ENCODE measurements around the gene KLHL7.

KLHL7 gene

DNA sequence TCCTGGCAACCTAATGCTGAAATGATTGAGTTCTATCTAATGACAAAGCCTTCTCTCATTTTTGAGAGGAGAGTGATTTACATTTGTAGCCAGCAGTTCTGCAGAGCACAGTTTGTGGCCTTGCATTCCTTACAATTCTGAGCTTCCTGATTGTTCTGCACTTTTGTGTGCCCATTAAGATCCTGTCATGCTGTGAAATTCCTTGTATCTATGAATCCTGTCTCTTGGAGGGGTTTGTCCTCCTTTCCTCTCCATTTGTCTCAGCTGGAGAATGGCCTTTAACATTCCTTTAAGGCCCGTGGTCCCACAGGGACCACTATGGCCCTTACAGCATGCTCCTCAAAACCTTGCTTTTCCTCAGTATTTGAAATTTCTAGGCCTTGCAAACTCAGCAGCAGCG, 10.4 kb downstream of the KLHL7 start:
- H3F3A ChIP-seq (ENCODE audit: low read depth): no peaks in the 10 kb centered on the region
- H2AFZ ChIP-seq (ENCODE audit: low read length): no peak overlapping the region
- H3K36me3 ChIP-seq (ENCODE audit: insufficient read depth, low read length): no peaks in the 10 kb centered on the region; the same call in 1 of the 2 replicates
- H4K20me1 ChIP-seq (ENCODE audit: insufficient read depth, low read length, poor library complexity, severe bottlenecking): peaks cover 3% of the 10 kb centered on the region
- H3K27me3 ChIP-seq (ENCODE audit: insufficient read depth, low read length, poor library complexity, severe bottlenecking): no peaks in the 10 kb centered on the region
- H3K79me2 ChIP-seq (ENCODE audit: insufficient read depth, low read length): peaks cover 28% of the 10 kb centered on the region; the same call in 1 of the 2 replicates
- no peaks in the 10 kb centered on the region for H3K9me3 ChIP-seq (ENCODE audit: insufficient read depth, low read depth, low read length)
- H3K9ac ChIP-seq (ENCODE audit: low read depth, low read length, poor library complexity, severe bottlenecking): no peak overlapping the region
- TF ChIP-seq, protein P1, sequence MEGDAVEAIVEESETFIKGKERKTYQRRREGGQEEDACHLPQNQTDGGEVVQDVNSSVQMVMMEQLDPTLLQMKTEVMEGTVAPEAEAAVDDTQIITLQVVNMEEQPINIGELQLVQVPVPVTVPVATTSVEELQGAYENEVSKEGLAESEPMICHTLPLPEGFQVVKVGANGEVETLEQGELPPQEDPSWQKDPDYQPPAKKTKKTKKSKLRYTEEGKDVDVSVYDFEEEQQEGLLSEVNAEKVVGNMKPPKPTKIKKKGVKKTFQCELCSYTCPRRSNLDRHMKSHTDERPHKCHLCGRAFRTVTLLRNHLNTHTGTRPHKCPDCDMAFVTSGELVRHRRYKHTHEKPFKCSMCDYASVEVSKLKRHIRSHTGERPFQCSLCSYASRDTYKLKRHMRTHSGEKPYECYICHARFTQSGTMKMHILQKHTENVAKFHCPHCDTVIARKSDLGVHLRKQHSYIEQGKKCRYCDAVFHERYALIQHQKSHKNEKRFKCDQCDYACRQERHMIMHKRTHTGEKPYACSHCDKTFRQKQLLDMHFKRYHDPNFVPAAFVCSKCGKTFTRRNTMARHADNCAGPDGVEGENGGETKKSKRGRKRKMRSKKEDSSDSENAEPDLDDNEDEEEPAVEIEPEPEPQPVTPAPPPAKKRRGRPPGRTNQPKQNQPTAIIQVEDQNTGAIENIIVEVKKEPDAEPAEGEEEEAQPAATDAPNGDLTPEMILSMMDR (conservative IDR thresholded peaks at IDR 0.05; ENCODE audit: low read length): no peak
- no peak for TF ChIP-seq EZH2phosphoT487 (IDR thresholded peaks at IDR 0.05; ENCODE audit: borderline replicate concordance)
- H3K4me3 ChIP-seq (ENCODE audit: low read length, poor library complexity, severe bottlenecking): no peak overlapping the region
- no peaks in the 10 kb centered on the region for H3K9me2 ChIP-seq (replicated peaks; ENCODE audit: low read depth, low read length)
- H3K4me1 ChIP-seq (ENCODE audit: insufficient read depth, low read length, poor library complexity, severe bottlenecking): peaks cover 10% of the 10 kb centered on the region
- no peak overlapping the region for H3K4me2 ChIP-seq (ENCODE audit: low read depth, low read length, poor library complexity, severe bottlenecking)

DNA sequence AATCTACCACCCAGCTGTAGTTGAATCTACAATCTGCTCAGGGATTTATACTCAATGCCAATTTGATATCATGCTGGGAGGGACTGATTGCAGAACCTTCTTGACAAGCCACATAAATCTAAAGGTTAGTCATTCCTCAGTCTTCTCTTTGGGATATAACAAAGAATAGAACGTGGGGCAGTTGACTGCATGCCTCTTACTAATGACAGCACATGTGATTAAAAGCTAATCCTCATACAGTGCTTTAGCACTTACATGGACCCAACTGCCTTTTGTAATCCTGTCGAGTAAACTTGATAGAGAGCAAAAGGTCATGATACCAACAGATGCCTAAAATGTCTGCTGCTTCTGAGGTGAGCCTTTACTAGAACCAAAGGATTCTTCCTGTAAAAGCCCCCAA, 12.3 kb downstream of the KLHL7 start:
- peaks cover 3% of the 10 kb centered on the region for H4K20me1 ChIP-seq (ENCODE audit: insufficient read depth, low read length, poor library complexity, severe bottlenecking)

DNA sequence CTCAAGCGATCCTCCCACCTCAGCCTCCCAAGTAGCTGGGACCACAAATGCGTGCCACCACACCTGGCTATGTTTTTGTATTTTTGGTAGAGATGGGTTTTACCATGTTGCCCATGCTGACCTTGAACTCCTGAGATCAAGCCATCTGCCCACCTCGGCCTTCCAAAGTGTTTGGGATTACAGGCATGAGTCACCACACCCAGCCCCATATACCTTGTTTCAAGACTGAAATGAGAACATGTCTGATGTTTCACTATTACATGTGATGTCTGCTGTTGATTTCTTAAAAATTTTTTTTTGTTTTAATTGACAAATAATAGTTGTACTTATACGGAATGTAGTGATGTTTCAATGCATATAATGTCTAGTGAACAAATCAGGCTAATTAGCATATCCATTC, 14.5 kb downstream of the KLHL7 start:
- TF ChIP-seq EZH2phosphoT487 (IDR thresholded peaks at IDR 0.05; ENCODE audit: borderline replicate concordance): no peak
- TF ChIP-seq, protein P1 (conservative IDR thresholded peaks at IDR 0.05; ENCODE audit: low read length): no peak
- no peaks in the 10 kb centered on the region for H3K9me3 ChIP-seq (ENCODE audit: insufficient read depth, low read depth, low read length)
- no peak overlapping the region for H3K9ac ChIP-seq (ENCODE audit: low read depth, low read length, poor library complexity, severe bottlenecking)

More for the DNA sequence above, 12.3 kb downstream of the KLHL7 start:
- no peaks in the 10 kb centered on the region; the same call in 1 of the 2 replicates for H3K36me3 ChIP-seq (ENCODE audit: insufficient read depth, low read length)
- H3F3A ChIP-seq (ENCODE audit: low read depth): no peaks in the 10 kb centered on the region
- no peak overlapping the region for H3K4me2 ChIP-seq (ENCODE audit: low read depth, low read length, poor library complexity, severe bottlenecking)
- H3K9me3 ChIP-seq (ENCODE audit: insufficient read depth, low read depth, low read length): no peaks in the 10 kb centered on the region
- no peak overlapping the region for H2AFZ ChIP-seq (ENCODE audit: low read length)
- no peak overlapping the region for H3K9ac ChIP-seq (ENCODE audit: low read depth, low read length, poor library complexity, severe bottlenecking)
- peaks cover 24% of the 10 kb centered on the region; the same call in 1 of the 2 replicates for H3K79me2 ChIP-seq (ENCODE audit: insufficient read depth, low read length)
- TF ChIP-seq, protein P1 (conservative IDR thresholded peaks at IDR 0.05; ENCODE audit: low read length): no peak
- TF ChIP-seq EZH2phosphoT487 (IDR thresholded peaks at IDR 0.05; ENCODE audit: borderline replicate concordance): no peak
- H3K27me3 ChIP-seq (ENCODE audit: insufficient read depth, low read length, poor library complexity, severe bottlenecking): no peaks in the 10 kb centered on the region
- no peak overlapping the region for H3K4me3 ChIP-seq (ENCODE audit: low read length, poor library complexity, severe bottlenecking)
- H3K4me1 ChIP-seq (ENCODE audit: insufficient read depth, low read length, poor library complexity, severe bottlenecking): no peaks in the 10 kb centered on the region
- H3K9me2 ChIP-seq (replicated peaks; ENCODE audit: low read depth, low read length): no peaks in the 10 kb centered on the region

More for the DNA sequence above, 14.5 kb downstream of the KLHL7 start:
- peaks cover 9% of the 10 kb centered on the region; the same call in 1 of the 2 replicates for H3K36me3 ChIP-seq (ENCODE audit: insufficient read depth, low read length)
- H2AFZ ChIP-seq (ENCODE audit: low read length): no peak overlapping the region
- no peaks in the 10 kb centered on the region for H3K27me3 ChIP-seq (ENCODE audit: insufficient read depth, low read length, poor library complexity, severe bottlenecking)
- no peaks in the 10 kb centered on the region for H3K4me1 ChIP-seq (ENCODE audit: insufficient read depth, low read length, poor library complexity, severe bottlenecking)
- no peaks in the 10 kb centered on the region for H3F3A ChIP-seq (ENCODE audit: low read depth)
- no peak overlapping the region for H3K4me3 ChIP-seq (ENCODE audit: low read length, poor library complexity, severe bottlenecking)
- no peak overlapping the region for H3K4me2 ChIP-seq (ENCODE audit: low read depth, low read length, poor library complexity, severe bottlenecking)
- H4K20me1 ChIP-seq (ENCODE audit: insufficient read depth, low read length, poor library complexity, severe bottlenecking): peaks cover 3% of the 10 kb centered on the region
- H3K9me2 ChIP-seq (replicated peaks; ENCODE audit: low read depth, low read length): no peaks in the 10 kb centered on the region
- H3K79me2 ChIP-seq (ENCODE audit: insufficient read depth, low read length): peaks cover 21% of the 10 kb centered on the region; the same call in 1 of the 2 replicates

Data from Loucy (cell line).